Upper lobe of left lung (tissue), 6 donors: Measurements from ENCODE around the gene ZNF397. TPM values are rescaled to one million over a fixed set of nuclear protein-coding genes. Genes with fewer than 3 reads are reported as not detected.
A peak's percentile ranks its signal among the peaks of the same experiment; 100 is the strongest.

ENCODE experiments used
- ATAC-seq, 2 donors: fragments of 200-7000 bp; cut with Tn5 transposase; one replicate each; pipeline ENCODE4 v1.9.1; 2022; ENCODE audit warnings: mild to moderate bottlenecking in 2 of 2, moderate library complexity in 2 of 2; ENCODE audit not compliant: low FRiP score in 2 of 2
- DNase-seq, 2 donors: peaks; one replicate each; pipeline ENCODE4 v3.0.0-alpha.2; 2019 to 2020
- H3K27ac ChIP-seq, 4 donors: fragments of 200-600 bp; sonication (generic); one replicate each; pipeline ENCODE4 v1.5.1; 2016 to 2019
- H3K27me3 ChIP-seq, 4 donors: fragments of 200-600 bp; sonication (generic); one replicate each; pipeline ENCODE4 v1.5.1; 2017 to 2019
- H3K36me3 ChIP-seq, 4 donors: fragments of 200-600 bp; sonication (generic); one replicate each; pipeline ENCODE4 v1.5.1; 2016 to 2019
- H3K4me1 ChIP-seq, 4 donors: fragments of 200-600 bp; sonication (generic); one replicate each; pipeline ENCODE4 v1.5.1; 2018 to 2019
- H3K4me3 ChIP-seq, 4 donors: fragments of 200-600 bp; sonication (generic); one replicate each; pipeline ENCODE4 v1.5.1; 2017 to 2019; ENCODE audit warnings: mild to moderate bottlenecking in 2 of 4, moderate library complexity in 1 of 4
- H3K9me3 ChIP-seq, 4 donors: fragments of 200-600 bp; sonication (generic); one replicate each; pipeline ENCODE4 v1.5.1; 2018 to 2019
- CTCF ChIP-seq, 6 experiments: fragments of 450-650 bp in 4 of 6; fragments of 200-600 bp in 2 of 6; sonication (generic) in 2 of 6; IDR thresholded peaks; one replicate each; pipeline ENCODE4 v1.5.1; 2016 to 2019; ENCODE audit warnings: antibody characterized with exemption in 6 of 6
- EP300 ChIP-seq, 4 donors: sonication (generic); formaldehyde crosslinking; IDR thresholded peaks; one replicate each; pipeline ENCODE4 v1.5.1; 2017; ENCODE audit warnings: antibody characterized with exemption in 4 of 4, control low read depth in 2 of 4
- POLR2A ChIP-seq, 4 donors: fragments of 450-650 bp; IDR thresholded peaks; one replicate each; pipeline ENCODE4 v1.5.1; 2016 to 2017; ENCODE audit warnings: antibody characterized with exemption in 4 of 4, mild to moderate bottlenecking in 2 of 4
- POLR2AphosphoS5 ChIP-seq, 2 donors: sonication (generic); formaldehyde crosslinking; IDR thresholded peaks; one replicate each; pipeline ENCODE4 v1.5.1; 2017; ENCODE audit warnings: antibody characterized with exemption in 2 of 2
- WGBS, 2 donors: methylation state at CpG; one replicate each; pipeline ENCODE4 v1.1.5; 2017 to 2018; 5-methylcytosine and 5-hydroxymethylcytosine counted together
- total RNA-seq, 6 donors: library from RNA; depleted of rRNA in 4 of 6; stranded (reverse); fragments of >200 nt in 4 of 6; gene quantifications; one replicate each; pipeline versions ENCODE4 v1.1.0 to v1.2.1, GENCODE V29; 2016 to 2021
- donor health status: DM: no; HTN: no; CAD: no; lungs with moderate emphysema.
- donor health status: DM: no; HTN: yes; CAD: no; lungs with severe emphysema.

The ZNF397 gene
- total RNA-seq, 6 donors from 2014 or later, result 18.2 to 62.9 (median 23.2) TPM

- no peak for TF ChIP-seq CTCF (IDR thresholded peaks at IDR 0.05)
- no peak for TF ChIP-seq POLR2AphosphoS5 (IDR thresholded peaks at IDR 0.05)
- TF ChIP-seq EP300 (IDR thresholded peaks at IDR 0.05), result no peak
- no peak for TF ChIP-seq POLR2A (IDR thresholded peaks at IDR 0.05)
- 85 to 96% methylated on average over 1 of the region's 1 CpG for WGBS, 2 donors
- Histone ChIP-seq H3K4me3 (no peak overlapping the region), H3K27me3 (no peaks in the 10 kb centered on the region), H3K4me1 (peaks cover 3 to 8% (median 4%) of the 10 kb centered on the region in 4 donors), H3K36me3 (no peaks in the 10 kb centered on the region), H3K27ac (no peak overlapping the region), H3K9me3 (no peaks in the 10 kb centered on the region)
- no peak for DNase-seq
- no peak for ATAC-seq
Observed at GRCh38 chr18:35236571-35237363, 4.1 kb upstream of the ZNF397 start.

DNA sequence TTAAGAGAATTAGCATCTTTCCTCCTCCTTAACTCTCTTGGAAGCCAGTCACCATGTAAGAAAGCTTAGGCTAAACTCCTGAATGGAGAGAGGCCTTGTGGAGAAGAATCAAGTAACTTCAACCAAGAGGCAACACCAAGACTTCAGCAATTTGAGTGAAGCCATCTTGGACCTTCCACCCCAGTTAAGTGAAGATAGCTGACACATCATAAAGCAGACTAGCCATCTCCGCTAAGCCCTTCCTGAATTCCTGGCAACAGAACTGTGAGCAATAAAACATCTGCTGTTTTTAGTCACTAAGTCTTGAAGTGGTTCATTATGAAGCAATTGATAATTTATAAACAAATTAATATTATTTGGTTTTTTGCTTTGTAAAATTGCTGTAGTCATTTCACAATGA lies 1.5 kb upstream of the ZNF397 start:
- Histone ChIP-seq H3K4me1 (peaks cover 6 to 17% (median 9%) of the 10 kb centered on the region in 4 donors), H3K9me3 (no peaks in the 10 kb centered on the region), H3K27me3 (no peaks in the 10 kb centered on the region), H3K4me3 (no peak overlapping the region), H3K36me3 (peaks cover 14 to 21% (median 16%) of the 10 kb centered on the region in 4 donors), H3K27ac (no peak overlapping the region)
- DNase-seq (no peak), ATAC-seq (no peak)
- 82 to 93% methylated on average over 1 of the region's 1 CpG for WGBS, 2 donors
- TF ChIP-seq EP300 (IDR thresholded peaks at IDR 0.05) (no peak), POLR2A (IDR thresholded peaks at IDR 0.05) (no peak), POLR2AphosphoS5 (IDR thresholded peaks at IDR 0.05) (no peak), CTCF (IDR thresholded peaks at IDR 0.05) (no peak)

GRCh38 chr18:35241448-35241804 lies 592 bp downstream of the ZNF397 start:
- 1 to 2% methylated on average over 5 of the region's 5 CpGs for WGBS, 2 donors
- H3K9me3 ChIP-seq, result peaks cover 0 to 4% (median 0%) of the 10 kb centered on the region in 4 donors
- peak overlapping the region; percentile 91 to 100 (median 96) for H3K27ac ChIP-seq
- H3K4me3 ChIP-seq, result peak overlapping the region; percentile 56 to 70 (median 66)
- TF ChIP-seq CTCF (IDR thresholded peaks at IDR 0.05) (no peak), POLR2A (IDR thresholded peaks at IDR 0.05) (no peak), EP300 (IDR thresholded peaks at IDR 0.05) (no peak), POLR2AphosphoS5 (IDR thresholded peaks at IDR 0.05) (no peak)
- H3K4me1 ChIP-seq, result peaks cover 6 to 17% (median 9%) of the 10 kb centered on the region in 4 donors
- DNase-seq (no peak), ATAC-seq (no peak)
- H3K36me3 ChIP-seq, result peaks cover 17 to 42% (median 29%) of the 10 kb centered on the region in 4 donors
- no peaks in the 10 kb centered on the region for H3K27me3 ChIP-seq

- Histone ChIP-seq H3K9me3 (peaks cover 0 to 4% (median 0%) of the 10 kb centered on the region in 4 donors), H3K27ac (peak overlapping the region in 1 of 4 donors; percentile 100), H3K36me3 (peaks cover 17 to 52% (median 34%) of the 10 kb centered on the region in 4 donors), H3K4me1 (peaks cover 6 to 17% (median 9%) of the 10 kb centered on the region in 4 donors), H3K27me3 (no peaks in the 10 kb centered on the region), H3K4me3 (no peak overlapping the region)
- ATAC-seq (no peak), DNase-seq (no peak)
- 90 to 91% methylated on average over 6 of the region's 6 CpGs for WGBS, 2 donors
- TF ChIP-seq EP300 (IDR thresholded peaks at IDR 0.05), result no peak
- no peak for TF ChIP-seq CTCF (IDR thresholded peaks at IDR 0.05)
- no peak for TF ChIP-seq POLR2AphosphoS5 (IDR thresholded peaks at IDR 0.05)
- TF ChIP-seq POLR2A (IDR thresholded peaks at IDR 0.05), result no peak
Observed at GRCh38 chr18:35242426-35242825, 1.6 kb downstream of the ZNF397 start.
